C4-2B (cell line): ENCODE data around the gene HGFAC.

Experiments used
- CTCF ChIP-seq: fragments of 450-650 bp; conservative IDR thresholded peaks from 2 replicates; pipeline ENCODE4 v1.5.1; 2017; ENCODE audit warnings: mild to moderate bottlenecking
- ZFX ChIP-seq: fragments of 450-650 bp; IDR thresholded peaks from 2 replicates; pipeline ENCODE4 v1.6.1; 2017

GRCh38 chr4:3467601-3468031 is 25.8 kb downstream of the HGFAC start:
- TF ChIP-seq CTCF (no peak), ZFX (no peak)
